GM18526 (cell line): ENCODE results near the gene WNT11.

Experiments
- POLR2A ChIP-seq: IDR thresholded peaks from 3 replicates; pipeline ENCODE4 v1.6.1; 2011; ENCODE audit not compliant: insufficient read length; ENCODE audit errors: extremely low read depth

Gene WNT11

GRCh38 chr11:76215941-76216340 is 9.6 kb upstream of the WNT11 start:
- no peak for TF ChIP-seq POLR2A

- TF ChIP-seq POLR2A, result no peak
These were observed 8.8 kb upstream of the WNT11 start for GRCh38 chr11:76214968-76215548.

GRCh38 chr11:76214186-76214585 is 7.9 kb upstream of the WNT11 start:
- TF ChIP-seq POLR2A, result no peak

GRCh38 chr11:76212086-76213035 is 6.1 kb upstream of the WNT11 start:
- no peak for TF ChIP-seq POLR2A

GRCh38 chr11:76210931-76211851 is 4.9 kb upstream of the WNT11 start:
- TF ChIP-seq POLR2A, result no peak

GRCh38 chr11:76209973-76210930 is 4.0 kb upstream of the WNT11 start:
- TF ChIP-seq POLR2A, result no peak

- no peak for TF ChIP-seq POLR2A
These were observed 3.2 kb upstream of the WNT11 start for GRCh38 chr11:76209375-76209972.

GRCh38 chr11:76208438-76209374 is 2.4 kb upstream of the WNT11 start:
- no peak for TF ChIP-seq POLR2A

- no peak for TF ChIP-seq POLR2A
These were observed 1.5 kb upstream of the WNT11 start for GRCh38 chr11:76207642-76208401.

GRCh38 chr11:76206077-76206326 is 300 bp downstream of the WNT11 start:
- TF ChIP-seq POLR2A, result no peak

GRCh38 chr11:76205252-76206076 is 838 bp downstream of the WNT11 start:
- TF ChIP-seq POLR2A, result no peak

GRCh38 chr11:76203937-76204336 is 2.4 kb downstream of the WNT11 start:
- no peak for TF ChIP-seq POLR2A
